Effector CD4-positive, alpha-beta T cell (primary cell): ENCODE measurements around the gene MPG.

Experiments used
- DNase-seq: peaks from one replicate; pipeline ENCODE4 v3.0.0-alpha.2; 2020

MPG gene

GRCh38 chr16:83781-84615 is 6.0 kb downstream of the MPG start:
- no peak for DNase-seq

- no peak for DNase-seq
Measured at GRCh38 chr16:84718-85406, 6.8 kb downstream of the MPG start.

- DNase-seq: no peak
Measured at GRCh38 chr16:85407-85782, 7.4 kb downstream of the MPG start.

DNA sequence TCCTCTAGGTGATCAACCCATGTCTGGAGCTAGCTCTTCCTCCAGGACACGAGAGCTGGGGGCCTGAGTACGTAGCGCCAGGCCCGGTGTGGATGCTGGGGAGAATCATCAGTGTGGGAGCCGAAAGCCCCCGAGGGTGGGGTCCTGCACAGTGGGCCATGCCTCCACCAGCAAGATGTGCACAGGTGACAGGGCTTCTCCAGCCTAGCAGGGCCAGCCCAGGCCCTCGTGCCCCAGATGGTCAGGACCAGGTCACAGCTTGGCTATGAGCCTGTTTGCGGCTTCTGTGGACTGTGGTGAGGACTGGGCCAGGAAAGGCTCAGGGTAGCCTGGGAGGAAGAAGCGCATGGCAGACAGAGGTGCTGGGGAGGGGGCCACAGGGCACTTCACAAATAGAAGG is 7.8 kb downstream of the MPG start:
- no peak for DNase-seq

DNA sequence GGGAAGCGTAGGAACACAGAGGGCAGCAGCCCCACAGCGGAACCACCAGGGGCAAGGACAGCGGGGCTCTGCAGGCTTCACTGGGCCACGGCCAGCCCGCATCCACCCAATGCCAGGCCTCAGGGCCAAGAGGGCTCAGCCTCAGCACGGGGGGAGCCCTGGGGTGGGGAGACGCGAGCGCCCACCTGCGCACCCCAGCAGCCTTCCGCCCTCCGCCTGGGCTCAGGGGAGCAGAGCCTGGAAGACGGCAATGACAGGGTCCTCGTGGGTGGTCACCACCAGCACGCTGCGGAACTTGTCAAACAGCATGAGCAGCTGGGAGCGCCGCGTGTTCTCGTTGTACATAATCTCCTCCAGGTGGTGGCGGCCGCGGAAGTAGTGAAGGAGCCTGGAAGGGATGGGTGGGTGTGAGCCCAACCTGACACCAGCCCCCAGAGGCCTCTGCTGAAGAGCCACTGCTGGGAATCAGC is 8.5 kb downstream of the MPG start:
- DNase-seq: no peak

DNA sequence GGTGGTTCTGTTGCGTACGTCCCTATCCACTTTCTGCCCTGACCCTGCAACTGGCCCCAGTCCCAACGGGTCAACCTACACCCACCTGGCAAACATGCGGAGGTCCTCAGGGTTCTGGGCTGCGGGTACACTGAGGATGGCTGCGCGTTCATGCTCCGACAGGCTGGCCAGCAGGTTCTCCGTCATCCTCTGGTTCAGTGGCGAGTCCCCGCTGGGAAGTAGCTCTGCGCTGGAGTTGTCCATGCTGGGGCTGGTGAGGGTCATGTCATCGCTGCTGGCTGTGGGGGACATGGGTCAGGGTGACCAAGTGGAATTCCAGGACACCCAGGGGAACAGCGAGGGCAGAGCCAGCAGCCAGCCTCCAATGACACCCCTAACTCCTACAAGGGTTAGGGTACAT is 10.6 kb downstream of the MPG start:
- no peak for DNase-seq

- no peak for DNase-seq
Measured at GRCh38 chr16:89391-90302, 11.6 kb downstream of the MPG start.

- DNase-seq: no peak
Measured at GRCh38 chr16:91484-91883, 13.5 kb downstream of the MPG start.

GRCh38 chr16:92431-93339 is 14.7 kb downstream of the MPG start:
- no peak for DNase-seq

DNA sequence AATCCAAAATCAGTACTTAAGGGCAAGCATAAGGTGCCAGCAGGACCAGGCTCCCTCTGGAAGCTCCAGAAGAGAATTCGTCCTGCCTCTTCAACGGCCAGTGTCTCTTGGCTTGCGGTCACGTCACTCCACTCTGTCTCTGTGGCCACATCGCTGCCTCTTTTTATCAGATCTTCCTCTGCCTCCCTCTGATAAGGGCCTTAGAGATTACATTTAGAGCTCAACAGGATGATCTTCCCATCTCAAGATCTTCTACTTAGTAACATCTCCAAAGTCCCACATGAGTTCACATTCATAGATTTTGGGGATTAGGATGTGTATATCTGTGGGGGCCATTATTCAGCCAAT is 16.9 kb downstream of the MPG start:
- DNase-seq: no peak

DNA sequence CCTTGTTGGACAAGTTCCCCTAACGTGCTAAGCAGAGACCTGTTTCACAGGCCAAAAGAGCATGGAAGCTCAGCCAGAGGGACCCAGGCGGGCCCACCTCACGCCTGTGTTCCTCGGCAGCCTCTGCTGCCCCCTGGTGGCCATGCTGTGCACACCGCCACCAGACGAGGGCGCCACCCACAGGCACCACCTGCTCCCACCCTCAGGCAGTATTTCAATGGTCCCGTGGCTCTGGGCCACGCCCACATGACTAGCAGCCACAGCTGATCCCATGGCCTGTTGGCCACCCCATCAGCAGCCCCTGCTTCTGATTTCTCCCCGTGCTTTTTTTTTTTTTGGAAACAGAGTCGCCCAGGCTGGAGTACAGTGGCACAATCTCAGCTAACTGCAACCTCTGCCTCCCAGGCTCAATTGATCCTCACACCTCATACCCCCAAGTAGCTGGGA is 18.9 kb downstream of the MPG start:
- DNase-seq: peak; percentile 84

DNA sequence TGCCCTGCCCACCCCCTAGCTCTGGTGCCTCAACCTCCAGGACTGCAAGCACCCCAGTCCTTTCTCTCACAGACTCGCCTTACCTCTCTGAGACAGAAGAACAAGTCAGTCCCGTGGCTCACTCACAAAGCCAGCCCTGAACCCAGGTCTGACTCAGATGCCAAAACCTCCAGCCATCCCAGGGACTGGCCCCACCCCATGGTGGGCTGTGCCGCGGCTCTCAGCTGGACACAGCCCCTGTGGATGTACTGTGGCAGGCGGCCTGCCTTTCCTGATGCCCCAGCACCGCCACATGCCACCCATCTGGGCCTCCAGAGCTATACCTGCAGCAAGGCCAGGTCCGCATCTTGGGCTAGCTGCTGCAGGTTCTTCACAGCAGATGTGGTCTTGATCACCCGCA is 19.8 kb downstream of the MPG start:
- DNase-seq: no peak

- DNase-seq: no peak
Measured at GRCh38 chr16:100989-101388, 23.0 kb downstream of the MPG start.

GRCh38 chr16:101586-101985 is 23.6 kb downstream of the MPG start:
- DNase-seq: no peak

- no peak for DNase-seq
Measured at GRCh38 chr16:102060-102855, 24.2 kb downstream of the MPG start.

DNA sequence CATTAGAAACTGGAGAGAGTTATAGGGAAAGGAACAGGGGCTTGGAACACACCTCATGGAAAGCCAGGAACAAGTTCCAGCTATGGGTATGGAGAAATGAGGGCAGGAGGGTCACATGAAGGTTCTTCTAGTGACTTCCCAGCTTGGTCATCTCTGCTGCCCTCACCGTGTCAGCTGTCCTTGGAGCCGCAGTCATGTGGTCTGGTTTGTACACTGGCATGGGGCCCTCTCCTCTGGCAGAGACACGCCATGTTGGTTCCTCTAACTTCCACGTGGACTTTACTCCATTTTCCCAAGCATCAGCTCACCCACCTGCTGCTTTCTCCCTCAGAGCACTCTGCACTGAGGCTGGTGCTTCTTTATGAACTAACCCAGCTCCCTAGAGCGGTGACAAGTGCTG is 26.3 kb downstream of the MPG start:
- DNase-seq: no peak

- no peak for DNase-seq
Measured at GRCh38 chr16:104928-105327, 26.9 kb downstream of the MPG start.

DNA sequence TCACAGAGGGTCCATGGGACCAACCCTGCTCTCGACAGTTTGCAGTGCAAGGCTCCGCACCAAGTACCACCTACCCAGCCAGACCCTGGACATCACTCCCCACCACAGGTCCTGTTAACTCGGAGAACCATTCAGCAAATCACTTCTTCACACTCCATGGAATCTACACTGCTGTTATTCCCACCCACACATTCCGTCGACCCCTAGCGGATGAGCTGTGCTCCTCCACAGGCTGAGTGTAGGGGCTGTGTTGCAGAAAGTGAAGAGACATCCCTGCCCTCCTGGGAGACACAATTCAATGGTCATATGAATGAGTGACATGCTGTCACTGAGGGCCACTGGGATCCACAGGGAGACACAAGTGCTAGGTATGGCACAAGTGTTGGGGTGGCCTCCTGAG is 27.5 kb downstream of the MPG start:
- no peak for DNase-seq

DNA sequence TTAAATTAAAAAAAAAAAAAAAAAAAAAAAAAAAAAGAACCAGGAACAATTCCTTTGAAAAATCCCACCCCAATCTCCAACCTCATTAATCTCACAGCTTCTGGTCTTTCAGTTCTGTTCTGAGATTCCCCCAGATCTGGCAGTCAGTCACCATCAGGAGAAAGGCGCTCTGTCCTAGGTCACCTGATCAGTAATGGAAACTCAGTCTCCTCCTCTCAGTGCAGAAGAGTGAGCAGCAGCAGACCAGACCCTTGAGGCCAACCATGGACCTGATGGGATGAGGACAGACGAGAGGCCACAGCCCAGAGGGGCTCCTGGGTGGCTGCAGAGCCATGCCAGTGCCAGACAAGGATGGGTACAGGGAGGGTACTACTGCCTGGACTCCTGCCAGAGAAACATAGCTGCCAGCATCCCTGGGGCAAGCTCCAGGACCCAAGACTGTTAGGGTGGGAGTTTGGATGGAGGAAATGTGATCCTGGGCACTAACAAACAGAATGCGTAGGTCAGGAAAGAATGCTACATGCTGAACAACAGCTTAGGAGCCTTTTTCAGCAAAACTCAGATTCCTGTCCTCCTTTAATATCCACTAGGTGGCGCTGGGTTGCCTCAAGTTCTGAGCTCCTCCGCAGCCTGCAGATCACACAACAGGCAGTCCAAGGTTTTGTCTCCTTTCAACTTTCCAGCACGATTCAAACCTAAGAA is 28.7 kb downstream of the MPG start:
- DNase-seq: peak; percentile 47

GRCh38 chr16:112153-112840 is 34.3 kb downstream of the MPG start:
- no peak for DNase-seq
